GM12872 (cell line): Measurements from ENCODE around the gene CDC42EP4.

ENCODE experiments used
- TF ChIP-seq, protein P1 (sequence below): IDR thresholded peaks from 3 replicates; pipeline ENCODE4 v1.5.1; 2011; ENCODE audit warnings: low read depth, mild to moderate bottlenecking, low read length, moderate library complexity; ENCODE audit not compliant: insufficient read depth

Gene CDC42EP4

DNA sequence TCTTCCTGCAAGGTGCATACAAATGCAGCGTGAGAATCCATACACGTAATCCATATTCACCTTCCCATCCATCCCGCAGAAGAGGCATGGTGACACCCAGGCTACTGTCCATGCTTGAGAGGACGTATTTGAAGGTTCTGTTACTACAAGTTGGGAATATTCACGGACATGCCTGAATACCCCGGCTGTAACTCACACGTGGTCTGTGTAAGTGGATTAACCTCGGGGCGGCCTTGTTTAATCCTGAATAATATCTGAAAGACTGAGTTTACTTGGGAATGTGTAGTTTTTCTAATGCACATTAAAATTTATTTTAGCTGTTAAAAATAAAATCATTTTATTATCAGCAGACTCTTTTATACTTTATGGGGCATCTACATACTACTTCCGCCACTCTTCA, 63.3 kb downstream of the CDC42EP4 start:
- TF ChIP-seq, protein P1, sequence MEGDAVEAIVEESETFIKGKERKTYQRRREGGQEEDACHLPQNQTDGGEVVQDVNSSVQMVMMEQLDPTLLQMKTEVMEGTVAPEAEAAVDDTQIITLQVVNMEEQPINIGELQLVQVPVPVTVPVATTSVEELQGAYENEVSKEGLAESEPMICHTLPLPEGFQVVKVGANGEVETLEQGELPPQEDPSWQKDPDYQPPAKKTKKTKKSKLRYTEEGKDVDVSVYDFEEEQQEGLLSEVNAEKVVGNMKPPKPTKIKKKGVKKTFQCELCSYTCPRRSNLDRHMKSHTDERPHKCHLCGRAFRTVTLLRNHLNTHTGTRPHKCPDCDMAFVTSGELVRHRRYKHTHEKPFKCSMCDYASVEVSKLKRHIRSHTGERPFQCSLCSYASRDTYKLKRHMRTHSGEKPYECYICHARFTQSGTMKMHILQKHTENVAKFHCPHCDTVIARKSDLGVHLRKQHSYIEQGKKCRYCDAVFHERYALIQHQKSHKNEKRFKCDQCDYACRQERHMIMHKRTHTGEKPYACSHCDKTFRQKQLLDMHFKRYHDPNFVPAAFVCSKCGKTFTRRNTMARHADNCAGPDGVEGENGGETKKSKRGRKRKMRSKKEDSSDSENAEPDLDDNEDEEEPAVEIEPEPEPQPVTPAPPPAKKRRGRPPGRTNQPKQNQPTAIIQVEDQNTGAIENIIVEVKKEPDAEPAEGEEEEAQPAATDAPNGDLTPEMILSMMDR, result no peak

DNA sequence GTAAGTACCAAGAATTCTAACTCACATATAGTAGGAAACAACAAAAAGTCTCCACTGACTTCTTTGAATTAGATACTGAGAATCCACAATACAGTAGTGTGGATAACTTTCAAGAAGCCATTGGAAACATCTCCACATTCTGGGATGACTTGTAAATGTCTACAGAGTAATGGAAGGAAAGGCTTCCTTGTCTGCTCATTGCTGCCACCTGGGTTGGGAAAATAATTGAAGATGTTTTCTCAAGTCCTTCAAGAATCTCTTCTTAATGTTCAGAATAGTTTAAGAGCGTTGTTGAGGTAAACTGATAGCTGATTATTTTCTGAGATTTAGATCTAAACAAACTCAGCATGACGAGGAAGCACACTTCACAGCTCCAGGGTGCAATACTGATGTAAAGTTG, 64.1 kb downstream of the CDC42EP4 start:
- TF ChIP-seq, protein P1, result 0 out of 3 replicates have a peak, but pooled peaks have one; percentile 10

DNA sequence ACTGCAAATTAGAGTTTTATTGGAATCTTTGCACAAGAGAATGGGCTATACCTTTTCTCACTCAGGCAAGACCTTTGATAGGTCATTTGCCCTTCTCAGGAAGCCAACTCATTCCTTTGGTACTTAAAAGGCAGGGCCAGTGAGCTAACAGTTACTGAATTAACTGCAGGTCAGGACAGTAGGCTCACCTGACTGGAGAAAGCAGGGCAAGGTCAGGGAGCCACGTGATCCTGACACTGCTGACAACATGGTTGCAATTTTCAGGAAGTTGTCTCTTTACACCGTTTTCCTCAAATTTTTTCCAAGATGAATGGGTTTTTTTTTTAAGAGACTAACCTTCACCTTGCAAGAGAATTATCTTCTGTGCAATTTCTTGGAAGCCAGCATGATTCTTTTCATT, 71.2 kb downstream of the CDC42EP4 start:
- TF ChIP-seq, protein P1, result no peak

DNA sequence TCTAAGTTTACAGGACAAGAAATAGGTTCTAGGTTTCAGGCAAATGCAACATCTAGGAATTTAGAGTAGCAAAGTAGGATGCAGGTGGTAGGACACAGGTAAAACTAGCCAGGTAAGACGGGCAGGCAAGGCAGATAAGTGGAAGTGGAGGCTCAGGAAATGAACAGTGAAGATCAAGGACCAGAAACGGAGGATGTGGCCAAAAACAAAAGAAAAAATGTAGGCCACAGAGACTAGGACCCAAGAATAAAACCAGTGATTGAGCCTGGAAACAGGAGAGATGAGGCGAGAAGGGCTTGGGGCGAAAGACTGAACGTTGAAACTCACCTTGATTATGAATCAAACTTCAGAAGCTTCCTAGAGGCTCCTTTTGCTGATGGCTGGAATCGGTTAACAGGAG, 74.1 kb downstream of the CDC42EP4 start:
- TF ChIP-seq, protein P1, result no peak

DNA sequence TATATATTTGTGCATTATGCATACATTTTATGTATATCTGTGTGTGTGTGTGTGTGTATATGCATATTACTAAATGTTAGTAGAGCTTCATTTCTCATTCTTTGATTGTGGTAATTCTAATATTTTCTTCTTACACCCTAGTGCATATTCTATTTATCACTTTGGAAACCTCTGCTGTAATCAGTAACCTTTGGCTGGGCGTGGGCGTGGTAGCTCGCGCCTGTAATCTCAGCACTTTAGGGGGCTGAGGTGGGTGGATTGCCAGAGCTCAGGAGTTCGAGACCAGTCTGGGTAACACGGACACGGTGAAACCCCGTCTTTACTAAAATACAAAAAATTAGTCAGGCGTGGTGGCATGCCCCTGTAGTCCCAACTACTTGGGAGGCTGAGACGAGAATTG, 77.1 kb downstream of the CDC42EP4 start:
- TF ChIP-seq, protein P1, result no peak
